ENCODE measurements around the gene MTARC2.

The MTARC2 gene

DNA sequence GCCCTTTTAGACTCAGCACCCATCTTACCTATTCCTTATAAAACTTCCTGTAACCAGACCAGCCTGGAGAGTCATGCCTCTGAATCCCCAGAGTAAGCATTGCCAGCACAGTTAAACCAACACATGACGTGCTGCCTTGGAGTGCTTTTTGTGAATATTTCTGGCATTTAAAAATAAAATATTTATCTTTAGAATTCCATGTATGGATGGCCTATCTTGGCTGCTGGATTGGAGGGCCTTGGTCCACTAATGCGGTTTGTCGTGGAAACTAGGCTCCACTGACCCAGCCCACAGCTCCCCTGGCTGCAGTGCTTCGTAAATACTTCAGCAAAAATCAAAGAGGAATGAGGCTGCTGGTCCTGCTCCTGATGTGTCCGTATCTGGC, 56.1 kb downstream of the MTARC2 start:
- no peak for DNase-seq

DNA sequence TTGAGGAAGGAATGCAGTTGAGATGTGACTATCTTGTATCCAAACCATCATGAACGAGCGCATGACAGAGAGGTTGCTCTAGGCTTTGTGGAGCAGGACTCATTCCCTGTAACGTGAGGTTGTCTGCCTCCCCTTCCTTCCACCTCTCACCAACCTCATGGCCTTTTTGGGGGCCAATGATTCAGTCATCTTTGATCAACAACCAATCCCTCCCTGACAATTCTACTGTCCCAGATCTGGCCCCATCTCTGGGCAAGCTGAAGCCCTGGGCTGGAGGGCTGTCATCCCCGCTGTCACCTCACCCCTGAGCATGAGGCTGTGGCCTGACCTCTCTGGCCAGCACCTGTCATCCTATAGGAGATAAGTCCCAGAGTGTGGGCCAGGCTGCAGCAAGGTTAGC, 58.3 kb downstream of the MTARC2 start:
- no peak for DNase-seq

DNA sequence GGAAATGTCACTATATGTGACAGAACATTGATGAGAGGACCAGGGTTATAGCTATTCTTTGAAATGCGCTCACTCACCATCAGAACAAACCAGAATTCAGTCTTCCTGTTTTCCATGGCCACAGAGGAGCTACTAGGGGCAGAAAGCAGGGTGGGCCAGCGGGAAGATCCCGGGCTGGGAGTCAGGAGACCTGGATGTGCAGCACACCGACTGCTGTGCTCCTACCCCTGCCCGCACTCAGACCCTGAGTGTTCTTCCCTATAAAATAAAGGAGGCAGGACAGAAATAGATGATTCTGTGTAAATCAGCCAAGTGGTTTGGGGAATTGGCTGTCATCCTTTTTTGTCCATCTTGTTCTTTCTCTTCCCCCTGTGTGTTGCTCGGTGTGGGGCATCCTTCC, 59.6 kb downstream of the MTARC2 start:
- no peak for DNase-seq

DNA sequence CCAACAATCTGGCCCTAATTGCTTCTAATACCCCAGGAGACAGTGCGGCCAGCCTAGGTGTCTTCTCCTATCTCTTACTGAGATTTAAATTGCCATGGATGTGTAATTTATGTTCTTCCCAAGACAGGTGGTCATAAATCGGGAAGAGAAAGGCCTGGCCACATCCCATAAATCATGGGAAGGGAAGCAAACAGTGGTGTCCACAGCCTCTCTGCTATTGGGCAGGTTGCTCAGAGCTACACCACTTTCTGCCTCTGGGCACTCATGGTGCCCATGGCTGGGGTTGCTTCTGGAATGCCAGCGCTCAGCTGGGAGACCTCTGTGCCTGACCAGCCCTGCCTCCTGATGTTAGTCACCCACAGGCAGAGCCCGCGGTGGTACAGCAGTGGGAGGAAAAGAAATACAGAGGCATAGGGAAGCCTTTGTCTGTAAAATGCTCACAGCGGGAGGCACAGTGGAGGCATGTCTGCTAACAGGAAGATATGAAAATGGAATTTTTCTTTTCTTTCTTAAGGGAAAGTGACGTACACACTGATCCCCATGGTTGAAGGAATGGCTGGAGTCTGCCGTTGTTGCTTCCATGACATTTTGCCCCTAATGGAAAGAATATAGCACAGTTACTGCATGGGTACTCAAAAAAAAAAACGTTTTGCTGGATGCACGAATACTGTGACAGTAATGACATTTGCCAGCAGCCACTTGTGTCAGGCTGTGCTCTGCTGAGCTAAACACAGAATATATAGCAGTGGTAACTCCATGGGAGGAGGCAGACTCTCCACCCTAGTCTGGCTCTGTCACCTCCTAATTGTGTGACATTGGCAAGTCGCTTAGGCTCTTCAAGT, 60.4 kb downstream of the MTARC2 start:
- no peak for DNase-seq

DNA sequence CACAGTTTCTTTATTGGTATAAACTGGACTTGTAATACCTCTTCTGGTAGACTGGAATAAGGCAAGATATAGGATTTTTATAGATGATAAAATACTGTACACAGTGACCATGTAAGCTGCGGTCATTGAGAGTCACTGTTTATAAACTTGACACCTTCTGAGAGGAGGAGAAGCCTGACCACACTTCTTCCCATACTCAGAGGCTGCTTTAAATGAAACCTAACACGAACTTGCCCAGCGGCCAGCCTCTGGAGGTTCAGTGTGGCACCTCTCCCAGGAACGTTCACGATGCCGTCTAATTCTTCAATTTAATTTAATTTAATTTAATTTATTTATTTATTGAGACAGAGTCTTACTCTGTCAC, 61.0 kb downstream of the MTARC2 start:
- no peak for DNase-seq

DNA sequence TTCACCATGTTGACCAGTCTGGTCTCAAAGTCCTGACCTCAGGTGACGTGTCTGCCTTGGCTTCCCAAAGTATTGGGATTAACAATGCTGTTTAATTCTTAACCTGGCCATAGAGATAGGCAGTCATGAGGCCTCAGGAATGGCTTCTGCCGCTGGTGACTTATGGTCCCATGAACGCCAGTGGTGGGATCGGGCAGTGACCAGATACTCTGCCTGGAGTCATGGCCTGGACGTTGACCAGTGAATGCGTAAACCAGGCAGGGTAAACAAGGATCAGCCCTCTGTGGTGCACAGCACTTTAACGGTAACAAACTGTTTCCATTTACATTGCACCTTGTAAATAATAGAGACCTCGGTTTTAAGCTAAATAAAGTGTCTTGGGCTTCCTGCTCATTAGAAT, 61.6 kb downstream of the MTARC2 start:
- DNase-seq = no peak

DNA sequence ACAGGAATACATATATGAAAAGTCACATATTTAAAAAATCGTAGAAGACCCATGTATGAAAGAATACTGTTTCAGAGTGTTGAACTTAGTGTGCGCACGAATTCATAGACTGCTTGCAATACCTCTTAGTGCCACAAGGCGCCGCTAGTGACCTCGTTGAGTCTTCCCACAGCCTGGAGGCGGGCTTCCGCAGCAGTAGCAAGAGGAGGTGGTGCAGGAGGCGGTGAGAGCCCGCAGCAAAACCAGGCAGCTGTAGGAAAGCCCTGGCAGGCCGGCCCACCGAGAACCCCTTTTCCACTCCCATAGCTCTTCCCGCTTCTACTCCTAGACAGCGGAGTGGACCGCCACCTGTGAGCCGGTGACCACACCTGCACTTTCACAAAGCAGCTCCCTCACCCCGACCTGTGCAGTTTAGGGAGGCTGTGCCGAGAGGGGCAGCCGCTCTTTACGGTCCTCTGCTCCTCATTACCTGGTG, 62.1 kb downstream of the MTARC2 start:
- DNase-seq = peak; percentile 63 to 67

DNA sequence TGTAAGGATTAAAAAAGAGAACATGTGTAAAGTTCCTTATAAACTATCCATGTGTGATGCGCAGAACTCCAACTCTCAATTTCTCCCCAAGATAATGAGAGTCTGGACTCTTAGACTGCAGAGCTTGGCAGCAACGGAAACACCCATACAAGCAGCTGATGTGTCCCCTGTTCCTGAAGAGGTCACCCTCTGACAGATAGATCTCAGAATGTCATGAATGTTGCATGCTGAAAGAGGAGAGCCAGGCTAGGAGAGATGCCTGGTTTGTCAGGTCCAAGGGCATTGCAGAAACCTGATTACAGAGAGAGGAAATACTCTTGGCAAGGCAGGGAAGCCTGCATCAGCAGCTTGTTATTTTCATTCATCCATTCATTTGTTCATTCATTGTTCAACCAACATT, 62.8 kb downstream of the MTARC2 start:
- DNase-seq = no peak

DNA sequence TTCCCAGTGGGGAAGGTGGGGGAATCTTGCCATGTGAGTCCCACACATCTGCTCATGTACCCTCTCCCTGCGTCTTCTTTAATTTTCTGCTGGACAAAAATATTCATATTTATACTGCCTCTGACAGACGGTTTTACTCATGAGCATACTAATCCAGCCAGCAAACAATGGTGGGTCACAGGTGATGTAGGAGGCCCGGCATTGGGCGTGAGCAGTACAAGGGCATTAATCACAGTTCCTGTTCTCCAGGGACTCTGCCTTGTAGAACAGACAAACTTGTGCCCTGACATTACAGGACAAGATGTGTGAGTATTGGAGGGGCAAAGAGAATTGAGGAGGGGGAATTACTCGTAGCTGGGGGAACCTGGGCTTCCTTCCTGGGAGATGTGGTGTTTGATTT, 63.6 kb downstream of the MTARC2 start:
- no peak for DNase-seq

DNA sequence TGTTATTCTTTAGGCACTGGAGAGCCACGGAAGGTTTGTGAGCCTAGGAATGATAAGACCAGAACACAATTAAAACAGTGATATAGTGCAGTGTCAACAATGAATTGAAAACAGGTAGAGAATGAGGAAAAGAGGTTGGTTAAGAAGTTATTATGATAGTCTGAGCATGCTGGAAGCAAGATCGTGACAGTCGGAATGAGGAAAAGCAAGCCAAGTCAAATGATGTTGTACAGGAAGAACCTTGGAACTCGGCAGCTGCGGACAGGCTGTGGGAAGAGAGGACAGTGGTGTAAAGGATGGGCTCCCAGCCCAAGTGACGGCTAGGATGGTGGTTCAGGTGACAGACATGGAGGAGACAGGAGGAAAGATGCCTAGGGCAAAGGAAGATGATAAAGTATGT, 64.2 kb downstream of the MTARC2 start:
- DNase-seq = no peak

DNA sequence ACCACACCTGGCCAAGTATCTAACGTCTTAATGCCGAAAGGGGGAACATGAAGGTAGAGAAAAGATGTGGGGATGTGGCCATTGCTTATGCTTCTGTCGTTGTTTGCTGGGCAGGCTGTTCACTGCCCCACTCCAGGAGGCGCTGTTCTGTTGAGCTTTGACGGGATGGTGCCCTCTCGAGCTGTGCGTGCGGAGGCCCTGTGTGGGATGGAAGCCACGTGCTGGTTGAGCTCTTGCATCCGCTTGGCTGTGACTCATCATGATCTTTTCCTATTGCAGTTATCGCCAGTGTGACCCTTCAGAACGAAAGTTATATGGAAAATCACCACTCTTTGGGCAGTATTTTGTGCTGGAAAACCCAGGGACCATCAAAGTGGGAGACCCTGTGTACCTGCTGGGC, 64.9 kb downstream of the MTARC2 start:
- DNase-seq = no peak

DNA sequence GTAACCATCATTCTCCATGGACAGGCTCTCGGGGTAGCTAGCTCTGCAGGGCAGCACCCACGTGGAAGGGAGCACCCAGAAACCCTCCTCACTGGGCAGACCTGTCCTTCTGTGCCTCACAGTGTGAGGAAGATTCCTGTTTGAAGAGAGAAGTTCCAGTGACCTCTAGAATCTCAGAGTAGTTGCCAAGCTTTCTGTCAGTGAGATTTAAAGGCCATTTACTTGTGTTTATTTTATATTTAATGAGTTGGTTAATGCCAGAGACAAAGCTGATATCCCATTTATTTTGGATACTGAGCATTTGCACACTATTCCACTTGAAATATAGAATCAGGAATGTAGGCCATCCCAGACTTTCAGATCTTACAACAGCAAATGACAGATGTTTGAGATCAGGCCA, 67.3 kb downstream of the MTARC2 start:
- DNase-seq = no peak

DNA sequence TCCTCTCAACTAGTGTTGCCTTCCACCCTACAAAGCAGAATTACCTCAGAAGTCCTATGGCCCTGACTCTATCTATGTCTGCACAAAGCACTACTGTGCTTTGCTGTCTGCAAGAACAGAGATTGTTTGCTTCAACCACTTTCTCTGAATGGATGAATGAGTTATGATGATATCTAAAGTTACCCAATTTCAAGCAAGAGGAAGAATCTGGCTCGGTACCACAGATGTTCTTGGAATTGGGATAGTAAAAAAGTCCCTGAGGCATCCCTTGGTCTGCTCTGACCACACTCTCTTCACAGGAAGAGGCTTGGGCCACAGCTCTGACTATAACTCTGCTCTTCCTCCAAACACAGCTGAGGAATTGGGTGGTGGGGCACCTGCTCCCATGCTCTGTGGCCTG, 69.8 kb downstream of the MTARC2 start:
- no peak for DNase-seq

DNA sequence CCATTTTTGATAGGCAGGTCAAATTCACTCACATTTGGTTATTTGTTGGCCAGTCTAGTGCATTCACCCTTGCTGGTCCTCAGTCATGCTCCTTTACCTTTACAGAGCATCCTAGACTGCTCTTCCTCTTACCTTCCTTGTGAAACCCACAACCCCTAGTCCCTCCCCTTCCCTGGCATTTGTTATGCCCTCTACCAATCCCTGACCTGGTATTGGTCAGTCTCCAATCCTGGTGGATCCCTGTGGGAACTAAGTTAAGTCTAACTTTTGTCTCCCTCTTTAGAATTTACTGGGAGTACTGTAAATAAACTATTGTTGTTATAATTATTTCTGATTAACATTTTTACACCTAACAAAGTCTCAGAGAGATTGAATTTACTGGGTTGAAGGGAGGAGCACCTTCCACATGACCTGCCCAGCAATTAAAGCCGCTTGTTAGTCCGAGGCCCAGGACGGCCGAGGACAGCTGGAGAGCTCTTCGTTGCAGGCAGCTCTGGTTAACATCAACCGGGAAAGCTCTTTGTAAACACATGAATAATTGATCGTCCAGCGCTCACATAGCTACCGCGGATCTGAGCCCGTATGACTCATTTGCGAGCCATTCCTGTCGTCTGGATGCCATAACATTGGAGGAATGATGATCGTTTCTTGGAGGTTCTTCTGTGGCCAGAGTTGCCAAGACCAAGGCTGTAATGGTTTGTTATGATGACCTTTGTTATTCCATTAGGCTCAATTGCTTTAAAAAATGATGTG, 70.5 kb downstream of the MTARC2 start:
- DNase-seq = no peak

DNA sequence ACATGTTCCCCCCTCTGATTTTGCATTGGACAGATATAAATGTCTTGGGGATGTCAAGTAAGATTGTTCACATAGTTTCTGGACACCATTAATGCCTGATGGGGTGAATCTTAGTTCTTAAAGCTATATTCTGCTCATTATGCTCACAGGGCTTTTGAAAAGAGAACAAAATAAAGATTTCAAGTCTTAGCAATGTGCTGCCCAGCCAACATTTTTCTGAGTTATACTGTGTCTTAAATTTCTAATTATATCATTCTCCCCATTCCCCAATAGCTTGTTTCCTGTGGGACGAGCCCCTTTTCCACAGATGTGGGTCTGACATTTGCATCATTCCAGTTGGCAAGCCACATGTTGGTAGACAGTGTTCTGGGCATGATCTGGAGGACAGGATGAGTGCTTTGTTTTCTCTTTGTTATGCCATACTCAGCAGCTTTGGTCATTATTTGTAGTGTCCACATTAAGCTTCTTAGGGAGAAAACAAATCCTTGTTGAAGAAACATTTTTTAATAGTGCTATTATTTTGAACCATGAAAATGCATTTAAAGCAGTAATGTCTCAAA, 71.4 kb downstream of the MTARC2 start:
- DNase-seq = no peak

DNA sequence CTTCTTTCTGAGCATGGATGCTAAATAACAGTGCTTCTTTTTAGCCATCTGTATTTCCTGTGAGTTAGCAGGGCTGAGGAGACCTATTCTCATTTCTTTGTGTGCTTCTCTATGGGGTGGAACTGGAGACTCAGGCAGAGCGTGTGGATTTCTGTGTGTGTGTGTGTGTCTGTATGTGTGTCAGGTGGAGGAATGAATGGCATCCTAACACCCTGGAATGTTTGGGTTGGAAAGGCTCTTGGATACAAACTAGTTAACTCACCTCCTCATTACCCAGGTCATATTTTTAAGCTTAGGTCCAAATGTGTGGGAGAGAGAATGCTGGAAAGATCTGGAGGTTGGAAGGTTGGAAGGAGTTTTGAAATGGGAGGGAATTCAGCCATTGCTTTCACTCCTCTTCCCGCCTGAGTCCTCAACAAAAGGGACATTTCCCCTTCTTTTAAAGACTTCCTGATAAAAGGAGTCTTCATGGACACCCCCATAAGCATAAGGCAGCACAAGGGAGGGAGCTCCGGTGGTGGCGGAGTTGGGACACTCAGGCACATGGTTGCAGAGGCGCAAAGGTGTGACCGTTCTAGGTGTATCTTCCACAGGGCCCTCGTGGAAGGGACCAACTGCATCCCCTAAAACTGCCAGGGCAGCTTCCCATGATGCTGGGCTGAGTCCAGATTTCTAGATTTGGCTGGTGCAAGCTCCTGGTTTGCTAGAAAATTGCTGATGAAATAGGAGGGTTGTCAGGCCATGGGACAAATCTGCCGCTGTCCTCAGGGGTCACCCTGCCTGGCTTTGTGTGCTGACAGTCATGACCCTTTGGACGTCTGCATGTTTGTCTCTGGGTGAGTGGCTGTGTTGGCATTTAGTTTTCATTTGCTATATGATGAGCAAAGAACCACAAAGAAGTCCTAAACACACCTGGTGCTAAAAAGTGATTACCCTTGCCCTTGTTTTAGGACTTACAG, 76.2 kb downstream of the MTARC2 start:
- DNase-seq = no peak

DNA sequence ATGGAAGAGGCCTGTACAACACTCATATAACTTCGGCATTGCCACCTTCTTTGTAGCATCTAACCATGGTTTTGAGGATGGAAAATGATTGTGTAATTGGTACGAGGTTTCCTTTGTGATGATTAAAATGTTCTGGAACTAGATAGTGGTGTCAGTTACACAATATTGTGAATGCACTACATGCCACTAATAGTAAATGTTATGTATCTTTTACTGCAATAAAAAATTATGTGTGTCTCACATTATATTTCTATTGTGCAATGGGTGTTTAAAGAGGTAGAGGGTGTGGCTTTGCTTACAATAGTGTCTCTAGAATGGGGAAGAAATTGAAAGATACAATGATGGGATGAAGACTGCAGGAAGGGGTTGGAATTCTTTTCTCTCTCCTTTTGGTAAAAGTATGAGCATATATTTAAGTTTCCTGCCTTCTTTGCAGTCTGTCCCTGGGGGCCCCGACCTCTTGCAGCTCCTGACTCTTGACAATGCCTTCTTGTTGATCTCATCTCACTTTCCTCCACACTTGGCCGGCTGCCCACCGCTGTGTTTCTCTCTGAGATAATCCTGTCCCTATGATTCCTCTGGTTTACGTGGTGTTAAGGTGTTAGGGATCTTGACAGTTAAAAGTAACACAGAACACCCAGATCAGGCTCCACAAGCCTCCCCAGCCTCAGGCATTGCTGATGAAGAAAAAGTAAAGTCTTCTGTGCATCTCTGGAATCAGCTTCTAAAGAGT, 77.9 kb downstream of the MTARC2 start:
- DNase-seq = no peak

DNA sequence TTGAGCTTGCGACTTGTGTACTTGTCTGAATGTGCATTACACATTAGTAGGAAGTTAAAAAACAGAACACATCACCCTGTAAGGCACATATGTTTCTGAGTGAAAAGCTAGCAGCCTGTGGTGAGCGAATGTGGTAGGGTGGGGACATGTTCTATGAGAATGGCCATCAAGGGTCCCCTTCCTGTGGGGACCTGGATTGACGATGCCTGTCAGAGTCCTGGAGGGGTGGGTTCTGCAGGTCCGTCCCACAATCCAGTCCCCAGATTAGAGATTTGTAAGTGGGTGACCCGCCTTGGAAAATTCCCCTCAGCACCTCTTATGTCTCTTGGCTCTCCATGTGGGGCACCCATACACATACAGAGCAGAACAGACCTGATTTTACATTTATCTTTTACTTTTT, 78.6 kb downstream of the MTARC2 start:
- no peak for DNase-seq

DNA sequence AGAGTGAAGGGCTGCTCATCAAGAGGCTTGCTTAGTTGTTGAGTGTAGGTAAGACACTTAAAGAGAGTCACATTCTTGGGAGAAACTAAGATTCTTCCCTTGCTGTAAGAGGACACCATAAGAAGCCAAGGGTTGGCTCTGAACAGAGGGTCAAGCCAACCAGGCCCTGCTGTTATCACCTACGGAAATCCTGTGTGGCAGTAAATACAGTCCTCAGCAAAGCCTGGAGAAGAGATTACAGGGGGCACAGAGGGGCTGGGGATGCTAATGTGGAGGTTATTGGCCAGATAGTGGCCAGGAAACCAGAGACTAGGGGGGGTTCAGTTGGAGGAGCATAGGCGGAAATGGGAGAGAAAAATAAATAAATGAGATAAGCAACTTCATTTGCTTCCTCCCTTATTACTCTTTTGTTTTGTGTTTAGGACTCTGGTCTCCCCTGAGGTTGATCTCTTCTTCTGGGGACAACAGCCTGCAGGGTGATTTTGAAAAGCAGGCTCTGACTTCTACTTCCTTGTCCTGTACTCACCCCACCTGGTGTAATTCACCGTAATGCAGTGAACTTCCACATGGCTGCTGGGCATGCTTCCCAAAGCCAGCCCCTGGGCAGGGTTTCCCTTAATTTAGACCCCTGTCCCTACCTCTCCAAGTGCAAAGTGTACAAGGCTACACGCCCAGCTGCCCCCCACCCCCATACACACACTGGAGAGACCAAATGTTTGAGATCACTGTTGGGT, 79.5 kb downstream of the MTARC2 start:
- DNase-seq = no peak

DNA sequence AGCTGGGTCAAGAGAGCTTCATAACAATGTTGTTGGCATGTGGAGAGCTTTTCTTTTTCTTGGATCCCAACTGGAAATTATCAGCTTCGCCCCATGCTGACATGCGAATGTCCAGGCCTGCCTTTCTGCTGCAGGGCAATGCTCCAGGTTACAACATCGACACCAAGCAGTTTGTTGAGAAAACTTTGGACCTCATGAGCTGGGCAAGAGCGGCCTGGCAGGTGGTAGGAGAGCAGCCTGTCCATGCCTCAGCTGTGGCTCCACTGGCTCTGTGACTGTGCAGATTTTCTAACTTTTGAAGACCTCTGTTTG, 80.0 kb downstream of the MTARC2 start:
- no peak for DNase-seq

DNA sequence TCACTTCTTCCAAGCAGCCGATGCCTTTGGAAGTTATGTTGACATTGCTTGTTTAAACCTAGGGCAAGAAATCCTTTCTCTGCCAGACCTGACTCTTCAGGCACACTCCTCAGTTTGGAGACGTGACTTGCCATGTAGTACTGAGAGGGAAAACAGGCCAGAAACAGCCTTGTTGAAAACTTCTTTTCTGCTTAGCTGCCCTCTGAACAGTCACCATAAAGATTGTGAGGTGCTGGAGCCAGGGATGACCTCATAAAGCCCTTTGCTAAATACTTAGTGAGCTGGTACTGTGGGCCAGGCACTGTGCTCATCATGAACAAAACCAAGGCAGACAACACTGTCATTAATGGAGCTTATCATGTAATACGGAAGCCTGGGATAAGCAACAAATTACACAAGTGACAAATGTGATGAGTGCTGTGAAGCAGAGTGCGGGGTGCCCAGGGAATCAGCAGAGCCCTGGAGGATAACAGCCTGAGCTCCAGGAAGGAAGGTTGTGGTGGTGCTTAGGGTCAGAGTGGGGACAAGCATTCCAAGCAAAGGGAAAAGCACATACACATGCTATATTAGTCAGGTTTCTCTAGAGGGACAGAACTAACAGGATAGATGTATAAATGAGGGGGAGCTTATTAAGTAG, 80.9 kb downstream of the MTARC2 start:
- no peak for DNase-seq
